ENCODE results near the gene BEAN1.

GRCh38 chr16:66440271-66440802, 13.2 kb downstream of the BEAN1 start:
- TF ChIP-seq CTCF (IDR thresholded peaks at IDR 0.05; ENCODE audit: insufficient read depth, low read length), result no peak
- no peak for TF ChIP-seq POLR2AphosphoS5 (IDR thresholded peaks at IDR 0.05; ENCODE audit: low read depth)
- TF ChIP-seq REST (IDR thresholded peaks at IDR 0.05; ENCODE audit: insufficient replicate concordance, low read depth), result no peak

Measured in HL-60 (cell line).